ENCODE measurements around the gene CAPZB.
"Not testable (repeated sequence)": the region's sequence is repeated elsewhere in the genome, so short reads cannot be mapped to it uniquely, and the experiment has no call there.

- not testable (repeated sequence) for TF ChIP-seq CTCF (conservative IDR thresholded peaks at IDR 0.05 in 1 of 2, IDR thresholded peaks at IDR 0.05 in 1 of 2; ENCODE audit: extremely low read depth in 1 of 2, insufficient read depth in 1 of 2, low read depth in 1 of 2, low read length in 2 of 2); EZH2 (IDR thresholded peaks at IDR 0.05; ENCODE audit: borderline replicate concordance, low read length)
Observed at GRCh38 chr1:19304081-19304480, 181.3 kb downstream of the CAPZB start.

Data from mammary epithelial cell (primary cell).